ENCODE data around the gene QSOX2.

Gene QSOX2

DNA sequence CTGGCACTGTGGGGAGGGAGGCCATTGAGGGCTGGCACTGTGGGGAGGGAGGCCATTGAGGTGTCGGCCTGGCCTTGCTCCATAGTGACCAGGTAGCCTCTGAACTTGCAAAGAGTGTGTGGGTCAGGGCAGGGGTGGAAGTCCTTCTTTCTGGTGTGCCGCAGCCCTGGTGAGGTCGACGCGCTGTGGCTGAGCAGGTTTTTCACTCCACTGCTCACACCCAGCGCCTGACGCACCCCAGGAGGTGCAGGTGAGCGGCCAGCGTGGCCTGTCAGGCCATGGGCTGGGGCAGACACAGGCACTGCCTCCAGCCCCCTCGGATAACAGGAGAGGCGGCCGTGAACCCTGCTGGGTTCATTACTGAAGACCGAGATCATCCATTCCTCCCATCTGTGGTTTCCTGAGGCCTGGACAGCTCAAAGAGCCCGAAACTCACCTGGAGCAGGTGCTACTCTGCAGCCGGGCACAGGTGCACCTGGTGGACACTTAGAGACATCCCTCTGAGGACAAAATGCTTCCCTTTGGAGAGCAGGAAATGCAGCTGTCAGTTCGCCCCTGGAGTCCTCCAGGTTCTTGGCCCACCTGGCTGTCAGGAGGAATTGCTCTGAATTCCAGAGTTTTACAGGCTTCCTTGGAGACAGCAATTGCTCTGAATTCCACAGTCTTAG lies 73.1 kb downstream of the QSOX2 start:
- DNase-seq (ENCODE audit: low read depth): no peak

DNA sequence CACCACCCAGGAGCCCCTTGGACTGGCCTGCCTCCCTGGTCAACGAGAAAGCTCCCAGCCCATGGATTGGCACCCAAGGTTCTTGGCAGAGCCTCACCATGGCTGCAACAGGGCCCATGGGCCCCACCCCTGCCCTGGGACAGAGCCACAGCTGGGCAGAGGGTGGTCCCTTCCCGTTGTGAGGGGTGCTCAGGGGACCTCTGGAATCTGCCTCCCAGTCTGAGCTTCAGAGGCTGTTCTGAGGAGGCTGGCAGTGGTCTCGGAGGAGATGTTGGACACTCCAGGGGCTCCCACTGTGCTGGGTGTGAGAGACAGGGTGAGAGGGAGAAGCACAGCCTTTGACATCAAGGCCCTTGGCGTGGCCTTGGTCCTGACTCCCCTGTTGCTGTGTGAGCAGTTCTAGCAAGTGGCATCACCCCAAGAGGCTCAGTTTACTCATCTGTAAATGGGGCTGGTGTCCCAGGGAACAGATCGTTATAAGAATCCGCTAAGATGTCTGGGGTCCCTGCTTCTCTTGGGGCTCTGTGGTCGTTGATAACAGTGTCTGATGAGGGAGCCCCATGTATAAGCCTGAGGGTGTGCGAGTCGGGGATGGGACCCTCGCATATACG lies 73.7 kb downstream of the QSOX2 start:
- no peak for DNase-seq (ENCODE audit: low read depth)

GRCh38 chr9:136171009-136171800 lies 74.4 kb downstream of the QSOX2 start:
- no peak for DNase-seq (ENCODE audit: low read depth)

GRCh38 chr9:136170006-136170901 lies 75.4 kb downstream of the QSOX2 start:
- DNase-seq (ENCODE audit: low read depth): no peak

- no peak for DNase-seq (ENCODE audit: low read depth)
Observed at GRCh38 chr9:136169495-136169894, 76.1 kb downstream of the QSOX2 start.

DNA sequence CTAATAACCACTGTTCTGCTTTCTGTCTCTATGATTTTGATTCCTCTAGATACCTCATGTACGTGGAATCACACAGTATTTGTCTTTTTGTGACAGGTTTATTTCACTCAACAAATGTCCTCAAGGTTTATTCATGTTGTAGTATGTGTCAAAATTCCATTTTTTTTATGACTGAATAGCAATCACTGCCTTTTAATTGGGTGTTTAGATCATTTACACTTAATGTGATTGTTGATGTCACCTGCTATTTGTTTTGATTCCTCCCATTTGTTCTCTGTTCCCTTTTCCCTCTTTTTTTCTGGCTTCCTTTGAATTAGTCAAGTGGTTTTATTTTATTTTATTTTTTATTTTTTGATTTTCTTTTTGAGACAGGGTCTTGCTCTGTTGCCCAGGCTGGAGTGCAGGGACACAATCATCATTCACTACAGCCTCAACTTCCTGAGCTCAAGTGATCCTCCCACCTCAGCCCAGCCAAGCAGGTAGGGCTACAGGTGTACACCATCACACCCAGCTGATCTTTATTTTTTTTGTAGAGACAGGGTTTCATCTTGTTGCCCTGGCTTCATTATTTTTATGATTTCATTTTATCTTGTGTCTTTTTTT lies 82.3 kb downstream of the QSOX2 start:
- no peak for DNase-seq (ENCODE audit: low read depth)

GRCh38 chr9:136160995-136161610 lies 84.5 kb downstream of the QSOX2 start:
- no peak for DNase-seq (ENCODE audit: low read depth)

GRCh38 chr9:136160381-136160841 lies 85.2 kb downstream of the QSOX2 start:
- DNase-seq (ENCODE audit: low read depth): no peak

GRCh38 chr9:136159851-136160250 lies 85.8 kb downstream of the QSOX2 start:
- no peak for DNase-seq (ENCODE audit: low read depth)

DNA sequence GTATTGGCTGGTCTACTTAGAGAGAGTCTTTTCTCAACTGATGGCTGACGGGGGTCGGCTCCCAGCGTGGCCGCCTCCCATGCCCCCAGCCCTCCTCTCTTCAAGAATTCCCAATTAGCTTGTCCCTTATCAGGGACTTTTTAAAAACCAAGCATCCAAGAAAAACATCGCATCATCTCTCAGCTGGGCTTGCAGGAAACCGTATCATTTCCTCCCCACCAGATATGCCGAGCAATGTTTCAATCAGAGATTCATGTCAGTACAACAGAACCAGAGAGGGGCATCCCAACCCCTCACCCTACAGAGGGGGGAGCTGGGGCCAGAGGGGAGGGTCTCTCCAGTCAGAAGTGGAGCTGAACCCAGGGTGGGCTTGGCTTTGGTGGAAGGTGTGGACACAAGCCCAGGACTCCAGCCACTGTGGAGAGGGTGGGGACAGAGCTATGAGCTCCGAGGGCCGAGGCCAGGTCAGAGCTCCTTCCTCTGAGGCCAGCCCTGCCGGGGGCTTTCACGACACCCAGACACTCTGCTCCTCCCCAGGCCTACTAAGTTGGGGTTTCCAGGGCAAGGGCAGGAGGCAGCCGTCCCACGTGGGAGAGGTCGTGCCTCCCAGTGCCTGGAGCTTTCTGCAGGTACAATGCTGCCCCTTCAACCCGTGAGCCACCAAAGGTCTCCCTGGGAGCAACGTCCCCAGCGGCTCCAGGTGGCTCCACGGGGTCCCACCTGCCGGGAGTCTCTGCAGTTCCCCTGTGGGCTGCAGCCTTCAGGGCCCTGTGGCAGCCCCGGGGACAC lies 87.9 kb downstream of the QSOX2 start:
- no peak for DNase-seq (ENCODE audit: low read depth)

All from GM04504 (cell line).